Aortic smooth muscle cell (primary cell): ENCODE results near the gene NRP1. TPM values are rescaled to one million over a fixed set of nuclear protein-coding genes. Genes with fewer than 3 reads are reported as not detected.

Source experiments
- total RNA-seq: library from RNA; depleted of rRNA; stranded (reverse); fragments of >200 nt; gene quantifications from 2 replicates; pipeline ENCODE4 v1.2.3, GENCODE V29; 2014

NRP1 gene
- total RNA-seq, result 813 and 990 TPM in 2 replicates

DNA sequence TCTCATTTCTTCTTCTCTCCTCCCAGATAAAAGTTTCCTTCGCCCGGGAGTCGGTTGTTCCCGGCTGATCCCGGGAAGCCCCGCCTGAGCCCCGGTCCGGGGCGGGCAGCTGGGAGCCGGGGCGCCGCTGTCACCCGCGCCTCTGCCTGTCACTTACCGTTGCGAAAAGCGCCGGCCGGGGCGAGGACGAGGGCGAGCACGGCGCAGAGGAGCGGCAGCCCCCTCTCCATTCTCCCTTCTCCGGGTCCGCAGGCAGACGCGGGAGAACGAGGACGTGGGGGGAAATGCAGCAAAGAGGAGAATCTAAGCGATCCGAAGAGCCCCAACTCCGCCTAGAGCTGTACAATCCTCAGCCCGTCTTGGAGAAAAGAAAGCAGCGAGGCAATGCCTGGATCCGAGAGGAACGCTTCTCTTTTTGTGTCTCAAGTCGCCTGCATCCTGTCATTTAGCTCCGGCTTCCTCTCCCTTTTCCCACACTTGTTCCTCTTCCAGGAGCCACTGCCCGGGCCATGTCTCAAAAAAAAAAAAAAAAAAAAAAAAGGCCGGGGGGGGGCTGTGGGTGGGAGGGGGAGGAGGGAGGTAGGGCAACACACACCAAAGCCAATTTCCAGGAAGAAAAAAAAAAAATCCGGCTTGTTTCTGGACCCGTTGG lies at the start of gene NRP1:
TSS of gene NRP1 (minus strand) at position 515 of the 652 bp plus-strand sequence. CDS start at position 230, 285 bp downstream.

